Endothelial cell of umbilical vein (primary cell): Measurements from ENCODE around the gene HSPA14. TPM values are rescaled to one million over a fixed set of nuclear protein-coding genes. Genes with fewer than 3 reads are reported as not detected.
"Not testable (repeated sequence)": the region's sequence is repeated elsewhere in the genome, so short reads cannot be mapped to it uniquely, and the experiment has no call there.

Source experiments
- BruUV-seq: library from RNA; stranded (reverse); fragments of 400-500 nt; replicated peaks from 2 replicates; lab custom pipeline; 2021; lab: Mats Ljungman, UMichigan
- CTCF ChIA-PET: fragments of 300-600, 350-600 bp; sonication (Branson Sonifier 250); formaldehyde crosslinking; loops from one replicate; lab custom pipeline; 2021; ENCODE audit warnings: antibody characterized with exemption, inconsistent platforms; lab: Charles Lee
- POLR2A ChIA-PET: fragments of 300-600, 350-600 bp; sonication (Branson Sonifier 250); formaldehyde crosslinking; loops from one replicate; lab custom pipeline; 2021; ENCODE audit warnings: antibody characterized with exemption, inconsistent platforms; lab: Charles Lee
- DNase-seq: peaks from one replicate; pipeline ENCODE4 v3.0.0-alpha.2; 2011; ENCODE audit warnings: low read depth, low spot score
- FAIRE-seq: peaks from 2 replicates; lab custom pipeline; 2011; peaks lifted over from hg19 to GRCh38; lab: Jason Lieb, UNC
- H2AFZ ChIP-seq: 2 replicates; pipeline ENCODE4 v1.6.0; 2012; ENCODE audit warnings: low read depth, low read length, control low read depth, inconsistent platforms
- H3K27ac ChIP-seq: 2 replicates; pipeline ENCODE4 v1.5.1; 2011; ENCODE audit warnings: low read depth, mild to moderate bottlenecking, control low read depth, low read length, moderate library complexity; ENCODE audit not compliant: insufficient read depth
- H3K27me3 ChIP-seq, 2 experiments: 2 replicates each; pipeline versions ENCODE4 v1.6.0 to v1.6.1; 2011; ENCODE audit warnings: low read length in 2 of 2, mixed read lengths in 1 of 2; ENCODE audit not compliant: control insufficient read depth in 2 of 2, insufficient read depth in 2 of 2
- H3K36me3 ChIP-seq, 2 experiments: 2 replicates in 1 of 2; 3 replicates in 1 of 2; pipeline ENCODE4 v1.5.1; 2011; ENCODE audit warnings: low read length in 2 of 2, mild to moderate bottlenecking in 1 of 2, moderate library complexity in 1 of 2; ENCODE audit not compliant: control insufficient read depth in 2 of 2, insufficient read depth in 2 of 2; ENCODE audit errors: extremely low read depth in 1 of 2
- H3K4me1 ChIP-seq: 3 replicates; pipeline ENCODE4 v1.5.1; 2011; ENCODE audit warnings: mild to moderate bottlenecking, low read length; ENCODE audit not compliant: control insufficient read depth, insufficient read depth; ENCODE audit errors: extremely low read depth
- H3K4me2 ChIP-seq: 2 replicates; pipeline ENCODE4 v1.6.1; 2011; ENCODE audit warnings: low read length, control low read depth, mixed read lengths; ENCODE audit not compliant: insufficient read depth
- H3K4me3 ChIP-seq, 3 experiments: fragments of 200-600 bp in 1 of 3; sonication (generic), shearing (Covaris generic) in 1 of 3; replicated peaks in 1 of 3; 2 replicates each; pipeline ENCODE4 v1.5.1; 2011 to 2016; ENCODE audit warnings: control low read depth in 3 of 3, low read length in 3 of 3, mild to moderate bottlenecking in 2 of 3, inconsistent platforms in 1 of 3, low read depth in 1 of 3, moderate library complexity in 1 of 3; ENCODE audit not compliant: insufficient read depth in 1 of 3
- H3K79me2 ChIP-seq: 2 replicates; pipeline ENCODE4 v1.6.0; 2012; ENCODE audit warnings: low read length, inconsistent platforms; ENCODE audit not compliant: control insufficient read depth, insufficient read depth
- H3K9ac ChIP-seq: replicated peaks from 2 replicates; pipeline ENCODE3; 2011; ENCODE audit warnings: low read length, control low read depth; ENCODE audit not compliant: insufficient read depth; ENCODE audit errors: extremely low read depth
- H3K9me1 ChIP-seq: replicated peaks from 3 replicates; pipeline ENCODE4 v1.6.0; 2011; ENCODE audit warnings: mild to moderate bottlenecking, low read length; ENCODE audit not compliant: control insufficient read depth, insufficient read depth; ENCODE audit errors: extremely low read depth
- H3K9me3 ChIP-seq: replicated peaks from 2 replicates; pipeline ENCODE4 v1.5.1; 2012; ENCODE audit warnings: low read length, inconsistent platforms; ENCODE audit not compliant: control insufficient read depth, insufficient read depth
- H4K20me1 ChIP-seq: replicated peaks from 2 replicates; pipeline ENCODE3; 2011; ENCODE audit warnings: mild to moderate bottlenecking, low read length; ENCODE audit not compliant: control insufficient read depth, insufficient read depth; ENCODE audit errors: extremely low read depth
- EZH2 ChIP-seq: IDR thresholded peaks from 2 replicates; pipeline ENCODE4 v1.6.1; 2012; ENCODE audit warnings: borderline replicate concordance, low read depth, mild to moderate bottlenecking, moderate library complexity, low read length, inconsistent platforms; ENCODE audit not compliant: severe bottlenecking
- FOS ChIP-seq: IDR thresholded peaks from 2 replicates; pipeline ENCODE4 v1.6.1; 2011; ENCODE audit warnings: mild to moderate bottlenecking, low read length, moderate library complexity, borderline replicate concordance; ENCODE audit not compliant: insufficient read depth
- GATA2 ChIP-seq: IDR thresholded peaks from 2 replicates; pipeline ENCODE4 v1.7.0; 2011; ENCODE audit warnings: low read depth, mild to moderate bottlenecking, moderate library complexity, mixed read lengths, low read length; ENCODE audit not compliant: insufficient read length, insufficient read depth
- JUN ChIP-seq: IDR thresholded peaks from 2 replicates; pipeline ENCODE4 v1.6.1; 2011; ENCODE audit warnings: borderline replicate concordance, low read depth; ENCODE audit not compliant: insufficient read length, insufficient read depth
- MYC ChIP-seq: IDR thresholded peaks from one replicate; pipeline ENCODE4 v1.6.1; 2011; ENCODE audit warnings: mild to moderate bottlenecking, low read depth, low read length
- POLR2A ChIP-seq: IDR thresholded peaks from 2 replicates; pipeline ENCODE4 v1.6.1; 2012; ENCODE audit warnings: low read depth, mild to moderate bottlenecking, control low read depth, low read length
- POLR2AphosphoS5 ChIP-seq: IDR thresholded peaks from 2 replicates; pipeline ENCODE4 v1.6.1; 2012; ENCODE audit warnings: low read depth, mild to moderate bottlenecking, control low read depth, low read length, moderate library complexity; ENCODE audit not compliant: insufficient read depth
- dilution Hi-C: fragments of 300-500 bp; cut with MboI; formaldehyde crosslinking; loops from one replicate; pipeline ENCODE4 v1.15.0; 2019; ENCODE audit warnings: low sequenced_read_pairs; ENCODE audit not compliant: extremely low pct_ligation_motif_present
- intact Hi-C: fragments of 100-400 bp; cut with micrococcal nuclease; formaldehyde crosslinking; loops from one replicate; pipeline ENCODE4 v1.10.0; 2022
- polyA plus RNA-seq, 4 experiments: library from polyadenylated mRNA; depleted of rRNA in 3 of 4; stranded (reverse) in 3 of 4; unstranded in 1 of 4; fragments of >200 nt; gene quantifications; 2 replicates each; pipeline versions ENCODE4 v1.2.1 to v1.2.3, GENCODE V29; 2011 to 2012; ENCODE audit warnings: missing spikeins in 1 of 4
- total RNA-seq: library from RNA; stranded (reverse); gene quantifications from 2 replicates; pipeline ENCODE4 v1.2.3, GENCODE V29; 2021
- TF ChIP-seq, protein P1 (sequence below): IDR thresholded peaks from 2 replicates; pipeline ENCODE4 v1.6.1; 2011; ENCODE audit not compliant: insufficient read depth, insufficient read length
- TF ChIP-seq, protein P2 (sequence below), 2 donors: IDR thresholded peaks; 1 replicate in 1 of 2; 2 replicates in 1 of 2; pipeline ENCODE4 v1.5.1; 2011; ENCODE audit warnings: low read length in 2 of 2, mild to moderate bottlenecking in 2 of 2, moderate library complexity in 2 of 2, control low read depth in 1 of 2, inconsistent platforms in 1 of 2, low read depth in 1 of 2; ENCODE audit not compliant: insufficient read depth in 1 of 2; ENCODE audit errors: extremely low read depth in 1 of 2

Gene HSPA14
- total and polyA plus RNA-seq, 2 donors (not counting 3 experiments of a cell fraction or from before 2014, with no cell fraction given), result 7.6 to 15.7 TPM

DNA sequence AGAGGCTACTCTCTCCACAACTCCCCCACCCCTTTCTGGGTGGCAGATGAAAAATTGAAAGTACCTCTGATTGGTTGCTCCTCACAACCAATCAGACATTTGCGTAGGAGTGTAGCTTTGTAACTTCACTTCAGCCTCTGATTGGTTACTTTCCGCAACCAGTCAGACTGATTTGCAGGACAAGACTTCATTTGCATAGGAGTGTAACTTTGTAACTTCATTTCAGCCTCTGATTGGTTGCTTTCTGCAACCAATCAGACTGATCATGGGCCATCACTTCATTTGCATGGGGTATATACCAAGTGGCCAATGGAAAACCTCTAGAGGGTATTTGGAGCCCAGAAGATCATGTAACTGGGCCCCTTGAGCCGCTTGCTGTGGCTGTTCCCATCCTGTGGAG, 25.8 kb upstream of the HSPA14 start:
- Histone ChIP-seq H2AFZ (no peak overlapping the region), H3K9me3 (no peaks in the 10 kb centered on the region), H4K20me1 (no peaks in the 10 kb centered on the region), H3K36me3 (no peaks in the 10 kb centered on the region), H3K27me3 (no peaks in the 10 kb centered on the region), H3K4me2 (no peak overlapping the region), H3K27ac (no peak overlapping the region), H3K4me1 (no peaks in the 10 kb centered on the region), H3K4me3 (no peak overlapping the region), H3K9me1 (no peaks in the 10 kb centered on the region), H3K9ac (no peak overlapping the region), H3K79me2 (no peaks in the 10 kb centered on the region)
- no TSS peak for BruUV-seq
- dilution Hi-C loops (no loop called here), intact Hi-C loops (no loop called here)
- no peak for TF ChIP-seq FOS
- TF ChIP-seq, protein P1, sequence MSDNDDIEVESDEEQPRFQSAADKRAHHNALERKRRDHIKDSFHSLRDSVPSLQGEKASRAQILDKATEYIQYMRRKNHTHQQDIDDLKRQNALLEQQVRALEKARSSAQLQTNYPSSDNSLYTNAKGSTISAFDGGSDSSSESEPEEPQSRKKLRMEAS, result no peak
- CTCF ChIA-PET, result interaction anchor here (1.1 to 1.3 kb wide), 2 partner anchors 11 to 212 kb away, joined by 3 read pairs; no protein-coding TSS in a partner anchor
- no peak for DNase-seq
- POLR2A ChIA-PET, result no interaction called here
- no peak for FAIRE-seq

DNA sequence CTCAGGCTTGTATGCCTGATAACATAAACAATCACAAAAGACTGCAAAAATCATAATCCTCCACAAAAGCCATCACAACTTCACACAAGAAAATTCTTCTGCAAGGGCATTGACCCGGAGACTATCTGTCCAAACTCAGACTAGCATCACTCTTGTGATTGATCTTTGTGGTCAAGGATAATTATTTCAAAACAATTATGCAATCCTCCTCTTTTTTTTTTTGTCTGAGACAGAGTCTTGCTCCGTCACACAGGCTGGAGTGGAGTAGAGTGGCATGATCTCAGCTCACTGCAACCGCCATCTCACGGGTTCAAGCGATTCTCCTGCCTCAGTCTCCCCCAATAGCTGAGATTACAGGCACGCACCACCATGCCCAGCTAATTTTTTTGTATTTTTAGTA, 22.4 kb upstream of the HSPA14 start:
- no peaks in the 10 kb centered on the region for H3K9me3 ChIP-seq
- no peak overlapping the region for H3K27ac ChIP-seq
- no peak overlapping the region for H3K9ac ChIP-seq
- BruUV-seq, result no TSS peak
- CTCF ChIA-PET, result no interaction called here
- no peak overlapping the region for H2AFZ ChIP-seq
- DNase-seq (no peak), FAIRE-seq (no peak)
- H3K79me2 ChIP-seq, result no peaks in the 10 kb centered on the region
- peaks cover 12% of the 10 kb centered on the region for H3K4me1 ChIP-seq
- no peak overlapping the region for H3K4me3 ChIP-seq
- no peak overlapping the region for H3K4me2 ChIP-seq
- no peaks in the 10 kb centered on the region for H3K9me1 ChIP-seq
- intact Hi-C loops (no loop called here), dilution Hi-C loops (no loop called here)
- no peaks in the 10 kb centered on the region for H3K27me3 ChIP-seq
- H4K20me1 ChIP-seq, result no peaks in the 10 kb centered on the region
- TF ChIP-seq MYC (no peak), POLR2A (no peak), FOS (no peak), POLR2AphosphoS5 (no peak), JUN (no peak), EZH2 (no peak), GATA2 (no peak)
- TF ChIP-seq, protein P2, sequence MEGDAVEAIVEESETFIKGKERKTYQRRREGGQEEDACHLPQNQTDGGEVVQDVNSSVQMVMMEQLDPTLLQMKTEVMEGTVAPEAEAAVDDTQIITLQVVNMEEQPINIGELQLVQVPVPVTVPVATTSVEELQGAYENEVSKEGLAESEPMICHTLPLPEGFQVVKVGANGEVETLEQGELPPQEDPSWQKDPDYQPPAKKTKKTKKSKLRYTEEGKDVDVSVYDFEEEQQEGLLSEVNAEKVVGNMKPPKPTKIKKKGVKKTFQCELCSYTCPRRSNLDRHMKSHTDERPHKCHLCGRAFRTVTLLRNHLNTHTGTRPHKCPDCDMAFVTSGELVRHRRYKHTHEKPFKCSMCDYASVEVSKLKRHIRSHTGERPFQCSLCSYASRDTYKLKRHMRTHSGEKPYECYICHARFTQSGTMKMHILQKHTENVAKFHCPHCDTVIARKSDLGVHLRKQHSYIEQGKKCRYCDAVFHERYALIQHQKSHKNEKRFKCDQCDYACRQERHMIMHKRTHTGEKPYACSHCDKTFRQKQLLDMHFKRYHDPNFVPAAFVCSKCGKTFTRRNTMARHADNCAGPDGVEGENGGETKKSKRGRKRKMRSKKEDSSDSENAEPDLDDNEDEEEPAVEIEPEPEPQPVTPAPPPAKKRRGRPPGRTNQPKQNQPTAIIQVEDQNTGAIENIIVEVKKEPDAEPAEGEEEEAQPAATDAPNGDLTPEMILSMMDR (IDR thresholded peaks at IDR 0.05; ENCODE audit: extremely low read depth in 1 of 2, insufficient read depth in 1 of 2, low read depth in 1 of 2, low read length in 2 of 2), result no peak
- TF ChIP-seq, protein P1, result no peak
- POLR2A ChIA-PET, result interaction anchor here (0.7 kb wide), 1 partner anchor 238 kb away, joined by 4 read pairs; no protein-coding TSS in a partner anchor
- no peaks in the 10 kb centered on the region for H3K36me3 ChIP-seq

DNA sequence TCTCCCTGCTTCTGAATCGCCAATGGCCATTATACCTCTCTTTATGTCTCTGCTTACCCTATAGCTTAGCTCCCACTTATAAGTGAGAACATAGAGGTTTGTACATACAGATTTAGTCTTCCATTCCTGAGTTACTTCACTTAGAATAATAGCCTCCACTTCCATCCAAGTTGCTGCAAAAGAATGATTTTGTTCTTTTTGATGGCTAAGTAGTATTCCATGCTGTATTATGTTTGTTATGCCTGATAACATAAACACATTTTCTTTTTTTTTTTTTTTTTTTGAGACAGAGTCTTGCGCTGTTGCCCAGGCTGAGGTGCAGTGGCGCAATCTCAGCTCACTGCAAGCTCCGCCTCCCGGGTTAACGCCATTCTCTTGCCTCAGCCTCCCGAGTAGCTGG, 21.4 kb upstream of the HSPA14 start:
- POLR2A ChIA-PET, intact Hi-C loops, dilution Hi-C loops, H3K4me3 ChIP-seq, H3K27ac ChIP-seq, DNase-seq, BruUV-seq, H3K27me3 ChIP-seq, H3K9ac ChIP-seq, H3K36me3 ChIP-seq, H3K9me1 ChIP-seq, H3K4me2 ChIP-seq, H3K9me3 ChIP-seq, H3K79me2 ChIP-seq, FAIRE-seq, H2AFZ ChIP-seq, H4K20me1 ChIP-seq: not testable (repeated sequence)
- H3K4me1 ChIP-seq, result peaks cover 14% of the 10 kb centered on the region
- CTCF ChIA-PET, result interaction anchor here (0.7 kb wide), 1 partner anchor 114 kb away, joined by 3 read pairs; no protein-coding TSS in a partner anchor
